Measurements from ENCODE around the gene IL1RN. TPM values are rescaled to one million over a fixed set of nuclear protein-coding genes. Genes with fewer than 3 reads are reported as not detected.

Gene IL1RN
- total and polyA plus RNA-seq, 2 donors from 2014 or later, result 1.3 to 2.1 TPM

DNA sequence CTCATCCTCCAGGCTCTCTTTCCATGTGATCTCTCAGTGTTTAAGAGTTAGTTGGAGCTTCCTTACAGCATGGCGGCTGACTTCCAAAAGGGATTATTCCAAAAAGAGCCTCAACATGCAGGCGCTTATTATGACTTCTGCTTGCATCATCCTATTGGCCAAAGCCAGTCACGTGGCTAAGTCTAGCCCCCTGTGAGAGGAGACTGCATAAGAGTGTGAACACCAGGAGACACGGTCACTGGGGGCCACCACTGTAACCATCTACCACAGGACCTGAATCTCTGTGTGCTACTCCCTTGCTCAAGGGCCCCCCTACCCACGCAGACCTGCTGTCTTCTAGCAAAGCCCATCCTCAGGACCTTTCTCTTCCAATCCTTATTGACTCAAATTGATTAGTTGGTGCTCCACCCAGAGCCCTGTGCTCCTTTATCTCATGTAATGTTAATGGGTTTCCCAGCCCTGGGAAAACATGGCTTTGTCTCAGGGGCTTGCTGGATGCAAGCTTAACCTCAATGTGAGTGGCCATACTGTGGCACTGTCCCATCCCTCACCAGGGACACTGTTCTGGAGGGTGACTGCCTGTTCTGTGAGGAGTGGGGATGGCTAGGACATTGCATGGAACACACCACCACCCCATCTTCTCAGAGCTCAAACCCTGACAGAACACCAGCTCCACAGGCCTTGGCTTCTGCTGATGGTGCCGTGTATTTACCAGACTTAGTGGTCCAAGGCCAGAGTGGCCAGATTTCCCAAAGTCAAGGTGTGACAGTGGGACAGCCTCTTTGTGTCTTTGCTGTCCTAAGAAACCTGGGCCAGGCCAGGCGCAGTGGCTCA, 4.2 kb downstream of the IL1RN start:
- Histone ChIP-seq H3K27me3 (ENCODE audit: control insufficient read depth, insufficient read depth, low read length) (no peaks in the 10 kb centered on the region), H3K4me1 (ENCODE audit: control insufficient read depth in 2 of 3, insufficient read depth in 2 of 3, low read depth in 1 of 3, low read length in 3 of 3) (no peaks in the 10 kb centered on the region), H3K36me3 (ENCODE audit: control insufficient read depth in 2 of 3, insufficient read depth in 3 of 3, low read length in 3 of 3) (no peaks in the 10 kb centered on the region), H3K4me3 (ENCODE audit: low read length in 3 of 3) (no peak overlapping the region), H3K27ac (ENCODE audit: low read depth in 2 of 2, low read length in 2 of 2) (no peak overlapping the region), H3K9me3 (ENCODE audit: control insufficient read depth in 2 of 3, insufficient read depth in 1 of 3, low read length in 3 of 3) (no peaks in the 10 kb centered on the region), H3K9ac (ENCODE audit: low read length in 3 of 3) (no peak overlapping the region)
- intact Hi-C loops (cut with DNase I), result loop anchor here (5.0 kb wide), 1 partner anchor 241 kb away; no protein-coding TSS in a partner anchor
- TF ChIP-seq, protein P1, sequence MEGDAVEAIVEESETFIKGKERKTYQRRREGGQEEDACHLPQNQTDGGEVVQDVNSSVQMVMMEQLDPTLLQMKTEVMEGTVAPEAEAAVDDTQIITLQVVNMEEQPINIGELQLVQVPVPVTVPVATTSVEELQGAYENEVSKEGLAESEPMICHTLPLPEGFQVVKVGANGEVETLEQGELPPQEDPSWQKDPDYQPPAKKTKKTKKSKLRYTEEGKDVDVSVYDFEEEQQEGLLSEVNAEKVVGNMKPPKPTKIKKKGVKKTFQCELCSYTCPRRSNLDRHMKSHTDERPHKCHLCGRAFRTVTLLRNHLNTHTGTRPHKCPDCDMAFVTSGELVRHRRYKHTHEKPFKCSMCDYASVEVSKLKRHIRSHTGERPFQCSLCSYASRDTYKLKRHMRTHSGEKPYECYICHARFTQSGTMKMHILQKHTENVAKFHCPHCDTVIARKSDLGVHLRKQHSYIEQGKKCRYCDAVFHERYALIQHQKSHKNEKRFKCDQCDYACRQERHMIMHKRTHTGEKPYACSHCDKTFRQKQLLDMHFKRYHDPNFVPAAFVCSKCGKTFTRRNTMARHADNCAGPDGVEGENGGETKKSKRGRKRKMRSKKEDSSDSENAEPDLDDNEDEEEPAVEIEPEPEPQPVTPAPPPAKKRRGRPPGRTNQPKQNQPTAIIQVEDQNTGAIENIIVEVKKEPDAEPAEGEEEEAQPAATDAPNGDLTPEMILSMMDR (IDR thresholded peaks at IDR 0.05; ENCODE audit: borderline replicate concordance, extremely low read depth, insufficient read depth), result no peak
- no peak for DNase-seq
- no peak for FAIRE-seq

DNA sequence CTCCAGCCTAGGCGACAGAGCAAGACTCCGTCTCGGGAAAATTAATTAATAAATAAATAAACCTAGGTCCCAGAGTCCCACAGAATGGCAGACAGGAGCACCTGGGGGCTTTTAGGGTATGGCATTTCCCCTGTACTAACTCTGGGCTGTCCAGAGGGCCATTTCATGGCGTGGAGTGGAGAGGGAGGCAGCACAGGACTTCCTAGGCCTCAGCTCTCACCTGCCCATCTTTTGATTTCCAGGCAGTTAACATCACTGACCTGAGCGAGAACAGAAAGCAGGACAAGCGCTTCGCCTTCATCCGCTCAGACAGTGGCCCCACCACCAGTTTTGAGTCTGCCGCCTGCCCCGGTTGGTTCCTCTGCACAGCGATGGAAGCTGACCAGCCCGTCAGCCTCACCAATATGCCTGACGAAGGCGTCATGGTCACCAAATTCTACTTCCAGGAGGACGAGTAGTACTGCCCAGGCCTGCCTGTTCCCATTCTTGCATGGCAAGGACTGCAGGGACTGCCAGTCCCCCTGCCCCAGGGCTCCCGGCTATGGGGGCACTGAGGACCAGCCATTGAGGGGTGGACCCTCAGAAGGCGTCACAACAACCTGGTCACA, 5.1 kb downstream of the IL1RN start:
- Histone ChIP-seq H3K36me3 (ENCODE audit: control insufficient read depth in 2 of 3, insufficient read depth in 3 of 3, low read length in 3 of 3) (no peaks in the 10 kb centered on the region), H3K9ac (ENCODE audit: low read length in 3 of 3) (no peak overlapping the region), H3K27ac (ENCODE audit: low read depth in 2 of 2, low read length in 2 of 2) (no peak overlapping the region), H3K27me3 (ENCODE audit: control insufficient read depth, insufficient read depth, low read length) (no peaks in the 10 kb centered on the region), H3K4me3 (ENCODE audit: low read length in 3 of 3) (no peak overlapping the region), H3K4me1 (ENCODE audit: control insufficient read depth in 2 of 3, insufficient read depth in 2 of 3, low read depth in 1 of 3, low read length in 3 of 3) (no peaks in the 10 kb centered on the region), H3K9me3 (ENCODE audit: control insufficient read depth in 2 of 3, insufficient read depth in 1 of 3, low read length in 3 of 3) (no peaks in the 10 kb centered on the region)
- peak in 1 of 5 donors; percentile 61 for DNase-seq
- TF ChIP-seq, protein P1 (IDR thresholded peaks at IDR 0.05; ENCODE audit: borderline replicate concordance, extremely low read depth, insufficient read depth), result no peak
- FAIRE-seq, result no peak
- intact Hi-C loops (cut with DNase I), result loop anchor here (5.0 kb wide), 1 partner anchor 240 kb away; no protein-coding TSS in a partner anchor

DNA sequence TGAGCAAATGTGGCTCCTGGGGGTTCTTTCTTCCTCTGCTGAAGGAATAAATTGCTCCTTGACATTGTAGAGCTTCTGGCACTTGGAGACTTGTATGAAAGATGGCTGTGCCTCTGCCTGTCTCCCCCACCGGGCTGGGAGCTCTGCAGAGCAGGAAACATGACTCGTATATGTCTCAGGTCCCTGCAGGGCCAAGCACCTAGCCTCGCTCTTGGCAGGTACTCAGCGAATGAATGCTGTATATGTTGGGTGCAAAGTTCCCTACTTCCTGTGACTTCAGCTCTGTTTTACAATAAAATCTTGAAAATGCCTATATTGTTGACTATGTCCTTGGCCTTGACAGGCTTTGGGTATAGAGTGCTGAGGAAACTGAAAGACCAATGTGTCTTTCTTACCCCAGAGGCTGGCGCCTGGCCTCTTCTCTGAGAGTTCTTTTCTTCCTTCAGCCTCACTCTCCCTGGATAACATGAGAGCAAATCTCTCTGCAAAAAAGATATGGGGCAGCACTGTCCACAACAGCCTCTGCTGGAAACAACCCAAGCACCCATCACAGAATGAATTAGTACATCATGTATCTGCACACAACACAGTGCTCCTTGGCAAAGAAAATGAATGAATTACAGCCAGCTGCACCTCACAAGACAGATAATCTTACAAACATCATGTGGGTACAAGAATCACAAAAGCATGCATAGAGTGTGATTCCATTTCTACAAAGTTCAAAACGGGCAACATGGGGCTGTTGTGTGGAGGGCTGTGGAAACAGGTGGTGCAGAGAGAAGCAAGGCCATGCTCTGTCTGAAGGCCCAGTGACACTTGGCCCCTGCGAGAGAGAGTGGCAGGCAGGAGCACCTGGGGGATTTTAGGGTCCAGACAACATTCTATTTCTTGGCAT, 6.6 kb downstream of the IL1RN start:
- Histone ChIP-seq H3K27me3 (ENCODE audit: control insufficient read depth, insufficient read depth, low read length) (no peaks in the 10 kb centered on the region), H3K36me3 (ENCODE audit: control insufficient read depth in 2 of 3, insufficient read depth in 3 of 3, low read length in 3 of 3) (no peaks in the 10 kb centered on the region), H3K27ac (ENCODE audit: low read depth in 2 of 2, low read length in 2 of 2) (no peak overlapping the region), H3K4me3 (ENCODE audit: low read length in 3 of 3) (no peak overlapping the region), H3K9me3 (ENCODE audit: control insufficient read depth in 2 of 3, insufficient read depth in 1 of 3, low read length in 3 of 3) (no peaks in the 10 kb centered on the region), H3K4me1 (ENCODE audit: control insufficient read depth in 2 of 3, insufficient read depth in 2 of 3, low read depth in 1 of 3, low read length in 3 of 3) (no peaks in the 10 kb centered on the region), H3K9ac (ENCODE audit: low read length in 3 of 3) (no peak overlapping the region)
- no peak for DNase-seq
- TF ChIP-seq, protein P1 (IDR thresholded peaks at IDR 0.05; ENCODE audit: borderline replicate concordance, extremely low read depth, insufficient read depth), result no peak
- FAIRE-seq, result no peak
- intact Hi-C loops (cut with DNase I), result loop anchor here (5.0 kb wide), 1 partner anchor 238 kb away; no protein-coding TSS in a partner anchor

All from kidney (tissue), 14 donors.